BJ (cell line): Measurements from ENCODE around the gene CCDC88C. TPM values are rescaled to one million over a fixed set of nuclear protein-coding genes. Genes with fewer than 3 reads are reported as not detected.

ENCODE experiments used
- CTCF ChIA-PET: fragments of 350-600 bp; formaldehyde crosslinking; extraction: SDS; loops from one replicate; lab custom pipeline; 2021; ENCODE audit warnings: antibody characterized with exemption, inconsistent platforms; lab: Yijun Ruan, JAX
- POLR2A ChIA-PET: fragments of 300-600 bp; sonication (Branson Sonifier 250); formaldehyde crosslinking; extraction: SDS; loops from one replicate; lab custom pipeline; 2021; ENCODE audit warnings: antibody characterized with exemption; lab: Charles Lee
- DNase-seq: peaks from one replicate; pipeline ENCODE4 v3.0.0-alpha.2; 2011; ENCODE audit warnings: low read depth
- H3K27me3 ChIP-seq: 2 replicates; pipeline ENCODE4 v1.6.0; 2011; ENCODE audit warnings: low read length; ENCODE audit not compliant: control insufficient read depth, insufficient read depth
- H3K36me3 ChIP-seq: 2 replicates; pipeline ENCODE4 v1.5.1; 2011; ENCODE audit warnings: low read length; ENCODE audit not compliant: control insufficient read depth, insufficient read depth
- H3K4me3 ChIP-seq: 2 replicates; pipeline ENCODE4 v1.5.1; 2011; ENCODE audit warnings: low read depth, mild to moderate bottlenecking, control low read depth, low read length
- CTCF ChIP-seq: IDR thresholded peaks from 2 replicates; pipeline ENCODE4 v1.5.1; 2011; ENCODE audit warnings: low read depth, mild to moderate bottlenecking, control low read depth, inconsistent platforms, low read length, moderate library complexity; ENCODE audit not compliant: insufficient read depth
- polyA plus RNA-seq: library from polyadenylated mRNA; depleted of rRNA; stranded (reverse); fragments of >200 nt; gene quantifications from 2 replicates; pipeline ENCODE4 v1.2.3, GENCODE V29; 2011

CCDC88C gene
- polyA plus RNA-seq, 1 experiment, result not detected

GRCh38 chr14:91328313-91329050 is 89.1 kb downstream of the CCDC88C start:
- Histone ChIP-seq H3K27me3 (peaks cover 9% of the 10 kb centered on the region), H3K4me3 (no peak overlapping the region), H3K36me3 (no peaks in the 10 kb centered on the region)
- no peak for TF ChIP-seq CTCF
- no peak for DNase-seq
- CTCF ChIA-PET, result interaction anchor here (1.3 kb wide), 1 partner anchor 669 kb away, joined by 3 read pairs; no protein-coding TSS in a partner anchor
- POLR2A ChIA-PET, result no interaction called here

GRCh38 chr14:91327661-91328312 is 89.8 kb downstream of the CCDC88C start:
- DNase-seq, result no peak
- ChIA-PET POLR2A (no interaction called here), CTCF (no interaction called here)
- TF ChIP-seq CTCF, result no peak
- peaks cover 9% of the 10 kb centered on the region for H3K27me3 ChIP-seq
- H3K4me3 ChIP-seq, result no peak overlapping the region
- H3K36me3 ChIP-seq, result no peaks in the 10 kb centered on the region

GRCh38 chr14:91327250-91327595 is 90.4 kb downstream of the CCDC88C start:
- ChIA-PET POLR2A (no interaction called here), CTCF (interaction anchor here (0.8 to 1.0 kb wide), 2 partner anchors 21 to 91 kb away, joined by 3 read pairs; no protein-coding TSS in a partner anchor)
- Histone ChIP-seq H3K4me3 (no peak overlapping the region), H3K36me3 (no peaks in the 10 kb centered on the region), H3K27me3 (peaks cover 8% of the 10 kb centered on the region)
- TF ChIP-seq CTCF, result no peak
- DNase-seq, result no peak

GRCh38 chr14:91326514-91327249 is 90.9 kb downstream of the CCDC88C start:
- DNase-seq, result no peak
- peaks cover 6% of the 10 kb centered on the region for H3K27me3 ChIP-seq
- no peak for TF ChIP-seq CTCF
- no peak overlapping the region for H3K4me3 ChIP-seq
- ChIA-PET POLR2A (no interaction called here), CTCF (interaction anchor here (0.8 to 1.0 kb wide), 2 partner anchors 20 to 92 kb away, joined by 3 read pairs; no protein-coding TSS in a partner anchor)
- no peaks in the 10 kb centered on the region for H3K36me3 ChIP-seq
